H9 (cell line): ENCODE measurements around the gene LPCAT3. TPM values are rescaled to one million over a fixed set of nuclear protein-coding genes. Genes with fewer than 3 reads are reported as not detected.

Source experiments
- DNase-seq: peaks from one replicate; pipeline ENCODE4 v3.0.0-alpha.2; 2017
- H2AFZ ChIP-seq: one replicate; pipeline ENCODE4 v1.6.1; 2013; ENCODE audit warnings: mild to moderate bottlenecking, low read length, control low read depth, moderate library complexity
- H2AK5ac ChIP-seq: 2 replicates; pipeline ENCODE4 v1.6.1; 2013; ENCODE audit warnings: low read length, control low read depth, mixed read lengths; ENCODE audit not compliant: insufficient read length
- H2BK120ac ChIP-seq: one replicate; pipeline ENCODE4 v1.6.1; 2013; ENCODE audit warnings: low read depth, mild to moderate bottlenecking, low read length, control low read depth, inconsistent platforms; ENCODE audit not compliant: poor library complexity, severe bottlenecking
- H2BK12ac ChIP-seq: 2 replicates; pipeline ENCODE4 v1.6.1; 2013; ENCODE audit warnings: low read length, control low read depth, mixed read lengths, low read depth; ENCODE audit not compliant: insufficient read length
- H2BK15ac ChIP-seq: 2 replicates; pipeline ENCODE4 v1.6.1; 2013; ENCODE audit warnings: low read depth, low read length, control low read depth
- H2BK20ac ChIP-seq: one replicate; pipeline ENCODE4 v1.6.1; 2013; ENCODE audit warnings: low read depth, mild to moderate bottlenecking, low read length, control low read depth, inconsistent platforms; ENCODE audit not compliant: poor library complexity, severe bottlenecking
- H2BK5ac ChIP-seq: 2 replicates; pipeline ENCODE4 v1.6.1; 2013; ENCODE audit warnings: low read length, control low read depth, mixed read lengths; ENCODE audit not compliant: insufficient read length
- H3K14ac ChIP-seq: 2 replicates; pipeline ENCODE4 v1.6.1; 2013; ENCODE audit warnings: low read length, control low read depth; ENCODE audit not compliant: insufficient read depth
- H3K18ac ChIP-seq: 2 replicates; pipeline ENCODE4 v1.6.1; 2013; ENCODE audit warnings: low read depth, mild to moderate bottlenecking, mixed read lengths, low read length, control low read depth; ENCODE audit not compliant: insufficient read length
- H3K23ac ChIP-seq: 2 replicates; pipeline ENCODE4 v1.6.1; 2013; ENCODE audit warnings: low read length, control low read depth, mixed read lengths, low read depth; ENCODE audit not compliant: insufficient read length
- H3K23me2 ChIP-seq: 2 replicates; pipeline ENCODE4 v1.6.1; 2013; ENCODE audit warnings: low read depth, mild to moderate bottlenecking, mixed read lengths, low read length, control low read depth; ENCODE audit not compliant: insufficient read length, poor library complexity, severe bottlenecking
- H3K27ac ChIP-seq: 2 replicates; pipeline ENCODE4 v1.5.1; 2013; ENCODE audit warnings: low read length, control low read depth, mixed read lengths, low read depth; ENCODE audit not compliant: insufficient read length
- H3K27me3 ChIP-seq: 2 replicates; pipeline ENCODE4 v1.6.1; 2013; ENCODE audit warnings: low read length, control low read depth, inconsistent platforms; ENCODE audit not compliant: insufficient read depth
- H3K4ac ChIP-seq: 2 replicates; pipeline ENCODE4 v1.6.1; 2013; ENCODE audit warnings: low read depth, mild to moderate bottlenecking, control low read depth, inconsistent platforms, low read length, moderate library complexity
- H3K4me1 ChIP-seq: 2 replicates; pipeline ENCODE4 v1.6.1; 2013; ENCODE audit warnings: low read length, control low read depth, inconsistent platforms; ENCODE audit not compliant: insufficient read depth
- H3K4me2 ChIP-seq: 2 replicates; pipeline ENCODE4 v1.6.1; 2013; ENCODE audit warnings: low read length, control low read depth, mixed read lengths; ENCODE audit not compliant: insufficient read length, insufficient read depth
- H3K56ac ChIP-seq: 2 replicates; pipeline ENCODE4 v1.6.1; 2013; ENCODE audit warnings: low read depth, mild to moderate bottlenecking, mixed read lengths, low read length, control low read depth; ENCODE audit not compliant: insufficient read length
- H3K79me1 ChIP-seq: 2 replicates; pipeline ENCODE4 v1.6.1; 2013; ENCODE audit warnings: low read depth, mild to moderate bottlenecking, moderate library complexity, low read length, control low read depth, inconsistent platforms; ENCODE audit not compliant: insufficient read depth, poor library complexity, severe bottlenecking
- H3K79me2 ChIP-seq: 2 replicates; pipeline ENCODE4 v1.6.1; 2013; ENCODE audit warnings: low read length, control low read depth, inconsistent platforms; ENCODE audit not compliant: insufficient read depth
- H3K9ac ChIP-seq: 2 replicates; pipeline ENCODE4 v1.6.1; 2013; ENCODE audit warnings: low read length, control low read depth, mixed read lengths; ENCODE audit not compliant: insufficient read length; ENCODE audit errors: extremely low read depth
- H3K9me3 ChIP-seq: one replicate; pipeline ENCODE4 v1.6.1; 2013; ENCODE audit warnings: low read depth, low read length, inconsistent platforms; ENCODE audit not compliant: control insufficient read depth
- H3T11ph ChIP-seq: one replicate; pipeline ENCODE4 v1.6.1; 2013; ENCODE audit warnings: mild to moderate bottlenecking, low read length, control low read depth, inconsistent platforms
- H4K20me1 ChIP-seq: one replicate; pipeline ENCODE4 v1.6.1; 2013; ENCODE audit not compliant: control insufficient read depth, insufficient read length, insufficient read depth
- H4K5ac ChIP-seq: 2 replicates; pipeline ENCODE4 v1.6.1; 2013; ENCODE audit warnings: low read depth, mild to moderate bottlenecking, mixed read lengths, low read length, control low read depth; ENCODE audit not compliant: insufficient read length
- H4K8ac ChIP-seq: replicated peaks from 2 replicates; pipeline ENCODE4 v1.6.1; 2013; ENCODE audit warnings: low read length, control low read depth, mixed read lengths, low read depth; ENCODE audit not compliant: insufficient read length
- H4K91ac ChIP-seq: 2 replicates; pipeline ENCODE4 v1.6.1; 2013; ENCODE audit warnings: low read depth, mild to moderate bottlenecking, moderate library complexity, mixed read lengths, low read length, control low read depth; ENCODE audit not compliant: insufficient read length
- H3K27ac Mint-ChIP-seq, 3 experiments: 2 replicates in 2 of 3; 3 replicates in 1 of 3; pipeline ENCODE4 v1.8.0; 2020 to 2021; ENCODE audit warnings: mixed read lengths in 3 of 3, mild to moderate bottlenecking in 1 of 3, moderate library complexity in 1 of 3
- H3K27me3 Mint-ChIP-seq: 2 replicates; pipeline ENCODE4 v1.8.0; 2021; ENCODE audit warnings: low read depth, mild to moderate bottlenecking, moderate library complexity, mixed read lengths
- H3K36me3 Mint-ChIP-seq, 3 experiments: 2 replicates in 2 of 3; 3 replicates in 1 of 3; pipeline ENCODE4 v1.8.0; 2020 to 2021; ENCODE audit warnings: low read depth in 3 of 3, mixed read lengths in 3 of 3; ENCODE audit not compliant: insufficient read depth in 1 of 3
- H3K4me1 Mint-ChIP-seq, 2 experiments: 2 replicates each; pipeline ENCODE4 v1.8.0; 2020; ENCODE audit warnings: mixed read lengths in 2 of 2
- H3K4me3 Mint-ChIP-seq, 2 experiments: 2 replicates in 1 of 2; 3 replicates in 1 of 2; pipeline ENCODE4 v1.8.0; 2020 to 2021; ENCODE audit warnings: mild to moderate bottlenecking in 2 of 2, mixed read lengths in 2 of 2, moderate library complexity in 1 of 2
- H3K9me3 Mint-ChIP-seq, 2 experiments: 2 replicates in 1 of 2; 3 replicates in 1 of 2; pipeline ENCODE4 v1.8.0; 2020; ENCODE audit warnings: mild to moderate bottlenecking in 2 of 2, mixed read lengths in 2 of 2, moderate library complexity in 1 of 2
- CTCF ChIP-seq: fragments of 200-600 bp; sonication (generic); conservative IDR thresholded peaks from 3 replicates; pipeline ENCODE4 v1.8.0; 2021; ENCODE audit warnings: antibody characterized with exemption, mild to moderate bottlenecking
- WGBS: extraction: QIAGEN DNeasy Blood & Tissue Kit; methylation state at CpG from one replicate; pipeline ENCODE4 v1.1.7; 2013; ENCODE audit warnings: missing lambda C conversion rate, low lambda C conversion rate, mixed read lengths; ENCODE audit not compliant: insufficient read length; ENCODE audit errors: extremely low coverage; 5-methylcytosine and 5-hydroxymethylcytosine counted together
- total RNA-seq: library from RNA; stranded (reverse); gene quantifications from 2 replicates; pipeline ENCODE4 v1.2.1, GENCODE V29; 2021

LPCAT3 gene
- total RNA-seq, 1 experiment from 2014 or later, result 47.7 TPM

GRCh38 chr12:7058850-7059395 is 40.6 kb upstream of the LPCAT3 start:
- no peaks in the 10 kb centered on the region for H3K36me3 Mint-ChIP-seq
- H3K4me1 Mint-ChIP-seq, result peaks cover 14 to 16% of the 10 kb centered on the region in 2 experiments
- Histone ChIP-seq H3K9me3 (no peaks in the 10 kb centered on the region), H2BK5ac (no peak overlapping the region), H3K14ac (no peak overlapping the region), H4K20me1 (no peaks in the 10 kb centered on the region), H3K79me2 (no peaks in the 10 kb centered on the region), H4K91ac (no peak overlapping the region), H3K4ac (no peak overlapping the region), H3K9ac (no peak overlapping the region), H3K4me1 (no peaks in the 10 kb centered on the region; the same call in 1 of the 2 replicates), H2BK20ac (no peak overlapping the region), H3K79me1 (no peaks in the 10 kb centered on the region), H3T11ph (no peak overlapping the region), H3K4me2 (no peak overlapping the region), H2BK120ac (no peak overlapping the region), H4K5ac (no peak overlapping the region), H2AFZ (no peak overlapping the region), H3K18ac (no peak overlapping the region), H2AK5ac (no peak overlapping the region), H3K56ac (no peak overlapping the region), H2BK12ac (no peak overlapping the region), H3K23me2 (no peaks in the 10 kb centered on the region), H3K23ac (no peak overlapping the region), H3K27me3 (no peaks in the 10 kb centered on the region), H4K8ac (no peak overlapping the region), H3K27ac (no peak overlapping the region), H2BK15ac (no peak overlapping the region)
- no peak overlapping the region for H3K4me3 Mint-ChIP-seq
- no peaks in the 10 kb centered on the region; a peak in 1 of 5 replicates for H3K9me3 Mint-ChIP-seq
- H3K27ac Mint-ChIP-seq, result peak overlapping the region in 1 of 3 experiments; percentile 33; a peak in 1 of 7 replicates
- peaks cover 4% of the 10 kb centered on the region for H3K27me3 Mint-ChIP-seq
- no peak for DNase-seq
- WGBS, result no CpG with 5 or more reads among the region's 9 CpGs
- TF ChIP-seq CTCF, result no peak
